Keratinocyte (primary cell): ENCODE data around the gene UPP1. TPM values are rescaled to one million over a fixed set of nuclear protein-coding genes. Genes with fewer than 3 reads are reported as not detected.

Experiments
- DNase-seq: peaks from one replicate; pipeline ENCODE4 v3.0.0-alpha.2; 2011; ENCODE audit warnings: low read depth, missing footprints, low spot score
- FAIRE-seq: peaks from 2 replicates; lab custom pipeline; 2011; peaks lifted over from hg19 to GRCh38; lab: Jason Lieb, UNC
- H2AFZ ChIP-seq: 2 replicates; pipeline ENCODE4 v1.6.0; 2012; ENCODE audit warnings: low read length, control low read depth, inconsistent platforms; ENCODE audit not compliant: control insufficient read depth
- H3K27ac ChIP-seq: 2 replicates; pipeline ENCODE4 v1.5.1; 2011; ENCODE audit warnings: low read length; ENCODE audit not compliant: control insufficient read depth, insufficient read depth
- H3K27me3 ChIP-seq: 3 replicates; pipeline ENCODE4 v1.6.0; 2011; ENCODE audit warnings: low read length; ENCODE audit not compliant: control insufficient read depth, insufficient read depth; ENCODE audit errors: extremely low read depth
- H3K36me3 ChIP-seq, 2 experiments: 2 replicates in 1 of 2; 3 replicates in 1 of 2; pipeline ENCODE4 v1.5.1; 2011; ENCODE audit warnings: low read length in 2 of 2, mild to moderate bottlenecking in 1 of 2; ENCODE audit not compliant: control insufficient read depth in 2 of 2, insufficient read depth in 2 of 2; ENCODE audit errors: extremely low read depth in 1 of 2
- H3K4me1 ChIP-seq: 3 replicates; pipeline ENCODE4 v1.5.1; 2011; ENCODE audit warnings: low read length; ENCODE audit not compliant: control insufficient read depth, insufficient read depth; ENCODE audit errors: extremely low read depth
- H3K4me2 ChIP-seq: 3 replicates; pipeline ENCODE4 v1.6.0; 2011; ENCODE audit warnings: low read depth, low read length; ENCODE audit not compliant: control insufficient read depth, insufficient read depth; ENCODE audit errors: extremely low read depth
- H3K4me3 ChIP-seq, 3 experiments: fragments of 200-600 bp in 1 of 3; sonication (generic) in 1 of 3; 2 replicates in 2 of 3; 3 replicates in 1 of 3; pipeline ENCODE4 v1.5.1; 2011 to 2016; ENCODE audit warnings: low read length in 3 of 3, mild to moderate bottlenecking in 3 of 3, control low read depth in 2 of 3, inconsistent platforms in 1 of 3, low read depth in 1 of 3, mixed read lengths in 1 of 3, mixed run types in 1 of 3, moderate library complexity in 1 of 3; ENCODE audit not compliant: control insufficient read depth in 2 of 3, insufficient read depth in 2 of 3; ENCODE audit errors: extremely low read depth in 1 of 3
- H3K79me2 ChIP-seq: 2 replicates; pipeline ENCODE4 v1.6.0; 2012; ENCODE audit warnings: low read length; ENCODE audit not compliant: control insufficient read depth, insufficient read depth
- H3K9ac ChIP-seq: 3 replicates; pipeline ENCODE4 v1.6.0; 2011; ENCODE audit warnings: low read length; ENCODE audit not compliant: control insufficient read depth, insufficient read depth; ENCODE audit errors: extremely low read depth
- H3K9me1 ChIP-seq: 3 replicates; pipeline ENCODE4 v1.6.0; 2011; ENCODE audit warnings: low read length; ENCODE audit not compliant: control insufficient read depth, insufficient read depth; ENCODE audit errors: extremely low read depth
- H3K9me3 ChIP-seq: 2 replicates; pipeline ENCODE4 v1.5.1; 2012; ENCODE audit warnings: low read depth, low read length; ENCODE audit not compliant: control insufficient read depth
- H4K20me1 ChIP-seq: 3 replicates; pipeline ENCODE4 v1.6.0; 2011; ENCODE audit warnings: low read length; ENCODE audit not compliant: control insufficient read depth, insufficient read depth; ENCODE audit errors: extremely low read depth
- CTCF ChIP-seq, 3 experiments: IDR thresholded peaks in 1 of 3; conservative IDR thresholded peaks in 1 of 3; optimal IDR thresholded peaks in 1 of 3; 2 replicates in 2 of 3; 3 replicates in 1 of 3; pipeline versions ENCODE3 to v1.5.1; 2011; ENCODE audit warnings: low read length in 3 of 3, mild to moderate bottlenecking in 3 of 3, moderate library complexity in 2 of 3, control low read depth in 1 of 3, inconsistent platforms in 1 of 3; ENCODE audit not compliant: insufficient read depth in 2 of 3; ENCODE audit errors: extremely low read depth in 1 of 3
- EZH2 ChIP-seq: IDR thresholded peaks from one replicate; pipeline ENCODE4 v1.6.1; 2012; ENCODE audit warnings: inconsistent platforms, mild to moderate bottlenecking, low read length, moderate library complexity
- dilution Hi-C: fragments of 300-500 bp; cut with MboI; formaldehyde crosslinking; loops from one replicate; pipeline ENCODE4 v1.7.0; 2020; ENCODE audit warnings: low sequenced_read_pairs; ENCODE audit not compliant: extremely low pct_ligation_motif_present
- polyA plus RNA-seq, 5 experiments: library from polyadenylated mRNA; depleted of rRNA in 3 of 5; stranded (reverse) in 3 of 5; stranded (forward) in 1 of 5; unstranded in 1 of 5; fragments of >200 nt; gene quantifications; 1 replicate in 1 of 5; 2 replicates in 3 of 5; 3 replicates in 1 of 5; pipeline versions ENCODE4 v1.2.1 to v1.2.3, GENCODE V29; 2011 to 2012; ENCODE audit warnings: missing spikeins in 2 of 5, low read depth in 1 of 5, low replicate concordance in 1 of 5

UPP1 gene
- polyA plus RNA-seq, 1 donor (not counting 4 experiments of a cell fraction or from before 2014, with no cell fraction given) = 202 TPM

- Histone ChIP-seq H3K79me2 (peaks cover 79% of the 10 kb centered on the region), H3K4me1 (peaks cover 50% of the 10 kb centered on the region), H3K36me3 (peaks cover 47 to 92% of the 10 kb centered on the region in 2 experiments), H3K4me3 (no peak overlapping the region), H3K27me3 (no peaks in the 10 kb centered on the region), H4K20me1 (peaks cover 33% of the 10 kb centered on the region), H3K9ac (no peak overlapping the region), H2AFZ (no peak overlapping the region), H3K9me1 (peaks cover 3% of the 10 kb centered on the region), H3K27ac (peak overlapping the region; percentile 51), H3K9me3 (no peaks in the 10 kb centered on the region), H3K4me2 (peak overlapping the region; percentile 23)
- no peak for DNase-seq
- no peak for FAIRE-seq
- no peak for TF ChIP-seq EZH2
- dilution Hi-C loops = no loop called here
Measured at GRCh38 chr7:48097521-48098231, 8.6 kb downstream of the UPP1 start.

GRCh38 chr7:48098846-48099245 lies 9.8 kb downstream of the UPP1 start:
- Histone ChIP-seq H3K9ac (no peak overlapping the region), H3K9me1 (peaks cover 3% of the 10 kb centered on the region), H2AFZ (no peak overlapping the region), H3K4me2 (no peak overlapping the region), H3K27me3 (no peaks in the 10 kb centered on the region), H3K9me3 (no peaks in the 10 kb centered on the region), H3K27ac (no peak overlapping the region), H4K20me1 (peaks cover 38% of the 10 kb centered on the region), H3K4me1 (peaks cover 38% of the 10 kb centered on the region), H3K4me3 (no peak overlapping the region), H3K36me3 (peaks cover 52 to 90% of the 10 kb centered on the region in 2 experiments), H3K79me2 (peaks cover 67% of the 10 kb centered on the region)
- TF ChIP-seq EZH2 = no peak
- no peak for TF ChIP-seq CTCF (optimal IDR thresholded peaks at IDR 0.05 in 1 of 3, IDR thresholded peaks at IDR 0.05 in 1 of 3, conservative IDR thresholded peaks at IDR 0.05 in 1 of 3; ENCODE audit: extremely low read depth in 1 of 3, insufficient read depth in 2 of 3, low read length in 3 of 3)
- FAIRE-seq = no peak
- dilution Hi-C loops = no loop called here
- DNase-seq = no peak
